ENCODE data around the gene SHC4. TPM values are rescaled to one million over a fixed set of nuclear protein-coding genes. Genes with fewer than 3 reads are reported as not detected.

SHC4 gene
- total and polyA plus RNA-seq, 9 of the 15 experiments (the other 6 are each of a cell fraction or from before 2014, with no cell fraction given) = 0.43 to 1.2 (median 0.67) TPM

DNA sequence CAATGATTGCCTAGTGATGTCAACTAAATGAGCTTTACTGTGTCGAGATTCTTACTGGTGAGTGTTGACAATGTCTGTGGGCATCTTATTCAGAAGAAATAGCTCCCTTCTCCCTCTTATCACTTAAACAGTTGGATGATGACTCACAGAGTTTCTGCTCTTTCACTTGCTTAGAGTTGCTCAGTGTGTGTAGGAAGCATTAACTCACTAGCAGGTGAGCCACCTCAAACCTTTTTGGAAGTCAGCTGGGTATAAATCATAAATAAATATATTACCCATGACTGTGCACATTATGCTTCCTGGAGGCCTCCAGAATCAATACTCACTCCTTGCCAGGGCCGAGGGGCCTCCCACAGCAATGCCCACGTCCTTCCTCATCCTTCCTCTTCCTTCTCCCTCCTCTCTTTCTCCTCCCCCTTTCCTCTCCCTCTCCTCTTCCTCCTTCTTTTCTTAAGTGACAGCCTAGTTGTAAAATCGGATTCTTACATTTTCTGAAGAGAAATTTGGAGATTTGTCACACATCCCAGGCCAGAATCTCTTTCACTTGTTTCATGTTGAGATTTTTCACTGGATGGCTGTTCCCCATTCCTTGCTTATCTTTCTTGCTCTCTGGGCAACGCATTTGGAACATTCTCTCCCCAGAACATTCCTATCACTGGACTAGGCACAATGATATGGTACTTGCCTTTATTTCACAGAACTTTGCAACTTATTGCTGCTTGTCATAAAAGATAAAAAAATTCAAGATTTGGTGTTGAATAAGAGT, 17.5 kb downstream of the SHC4 start (continued):
- TF ChIP-seq ATF3 (IDR thresholded peaks at IDR 0.05) = peak; percentile 91
- TF ChIP-seq ATF3 (CRISPR knock-in tag; conservative IDR thresholded peaks at IDR 0.05) = no peak
- TF ChIP-seq, protein P1, sequence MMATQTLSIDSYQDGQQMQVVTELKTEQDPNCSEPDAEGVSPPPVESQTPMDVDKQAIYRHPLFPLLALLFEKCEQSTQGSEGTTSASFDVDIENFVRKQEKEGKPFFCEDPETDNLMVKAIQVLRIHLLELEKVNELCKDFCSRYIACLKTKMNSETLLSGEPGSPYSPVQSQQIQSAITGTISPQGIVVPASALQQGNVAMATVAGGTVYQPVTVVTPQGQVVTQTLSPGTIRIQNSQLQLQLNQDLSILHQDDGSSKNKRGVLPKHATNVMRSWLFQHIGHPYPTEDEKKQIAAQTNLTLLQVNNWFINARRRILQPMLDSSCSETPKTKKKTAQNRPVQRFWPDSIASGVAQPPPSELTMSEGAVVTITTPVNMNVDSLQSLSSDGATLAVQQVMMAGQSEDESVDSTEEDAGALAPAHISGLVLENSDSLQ (IDR thresholded peaks at IDR 0.05) = peak; percentile 34; the same call in 1 of the 2 replicates
- TF ChIP-seq NEUROD1 (IDR thresholded peaks at IDR 0.05; ENCODE audit: borderline replicate concordance, low read depth, low read length, partially characterized antibody) = no peak
- no peak for TF ChIP-seq CBX3 (IDR thresholded peaks at IDR 0.05; ENCODE audit: borderline replicate concordance in 1 of 2, low read length in 2 of 2)
- TF ChIP-seq EP400 (IDR thresholded peaks at IDR 0.05) = no peak
- TF ChIP-seq JUND (IDR thresholded peaks at IDR 0.05; ENCODE audit: borderline replicate concordance, low read depth, low read length) = peak; percentile 93
- peak; percentile 76; the same call in 2 of the 3 replicates for TF ChIP-seq JUND (tag; IDR thresholded peaks at IDR 0.05; ENCODE audit: borderline replicate concordance, low read depth, low read length)
- TF ChIP-seq ARHGAP35 (IDR thresholded peaks at IDR 0.05; ENCODE audit: partially characterized antibody) = no peak
- TF ChIP-seq, protein P2, sequence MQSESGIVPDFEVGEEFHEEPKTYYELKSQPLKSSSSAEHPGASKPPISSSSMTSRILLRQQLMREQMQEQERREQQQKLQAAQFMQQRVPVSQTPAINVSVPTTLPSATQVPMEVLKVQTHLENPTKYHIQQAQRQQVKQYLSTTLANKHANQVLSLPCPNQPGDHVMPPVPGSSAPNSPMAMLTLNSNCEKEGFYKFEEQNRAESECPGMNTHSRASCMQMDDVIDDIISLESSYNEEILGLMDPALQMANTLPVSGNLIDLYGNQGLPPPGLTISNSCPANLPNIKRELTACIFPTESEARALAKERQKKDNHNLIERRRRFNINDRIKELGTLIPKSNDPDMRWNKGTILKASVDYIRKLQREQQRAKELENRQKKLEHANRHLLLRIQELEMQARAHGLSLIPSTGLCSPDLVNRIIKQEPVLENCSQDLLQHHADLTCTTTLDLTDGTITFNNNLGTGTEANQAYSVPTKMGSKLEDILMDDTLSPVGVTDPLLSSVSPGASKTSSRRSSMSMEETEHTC (IDR thresholded peaks at IDR 0.05) = no peak
- TF ChIP-seq ZNF24 (IDR thresholded peaks at IDR 0.05) = 0 out of 2 replicates have a peak, but pooled peaks have one; percentile 11
- no peak for TF ChIP-seq ADNP (tag; IDR thresholded peaks at IDR 0.05)
- peak; percentile 51; the same call in 1 of the 2 replicates for TF ChIP-seq TEAD4 (IDR thresholded peaks at IDR 0.05; ENCODE audit: low read length)
- TF ChIP-seq TEAD4 (CRISPR knock-in tag; IDR thresholded peaks at IDR 0.05; ENCODE audit: borderline replicate concordance) = no peak
- no peak for TF ChIP-seq CHD1 (IDR thresholded peaks at IDR 0.05; ENCODE audit: low read length)
- peak; percentile 79 for TF ChIP-seq DPF2 (IDR thresholded peaks at IDR 0.05)
- TF ChIP-seq SFPQ (IDR thresholded peaks at IDR 0.05; ENCODE audit: low read depth, low read length) = no peak
- TF ChIP-seq XRCC3 (IDR thresholded peaks at IDR 0.05) = no peak
- TF ChIP-seq FOXJ2 (tag; IDR thresholded peaks at IDR 0.05) = no peak
- TF ChIP-seq ZNF197 (CRISPR knock-in tag; IDR thresholded peaks at IDR 0.05; ENCODE audit: low read depth) = no peak
- no peak for TF ChIP-seq HBP1 (CRISPR knock-in tag; IDR thresholded peaks at IDR 0.05)
- no peak for TF ChIP-seq ZNF76 (CRISPR knock-in tag; IDR thresholded peaks at IDR 0.05; ENCODE audit: borderline replicate concordance)

Data from K562 (cell line).